ENCODE measurements around the gene PIGB.

DNA sequence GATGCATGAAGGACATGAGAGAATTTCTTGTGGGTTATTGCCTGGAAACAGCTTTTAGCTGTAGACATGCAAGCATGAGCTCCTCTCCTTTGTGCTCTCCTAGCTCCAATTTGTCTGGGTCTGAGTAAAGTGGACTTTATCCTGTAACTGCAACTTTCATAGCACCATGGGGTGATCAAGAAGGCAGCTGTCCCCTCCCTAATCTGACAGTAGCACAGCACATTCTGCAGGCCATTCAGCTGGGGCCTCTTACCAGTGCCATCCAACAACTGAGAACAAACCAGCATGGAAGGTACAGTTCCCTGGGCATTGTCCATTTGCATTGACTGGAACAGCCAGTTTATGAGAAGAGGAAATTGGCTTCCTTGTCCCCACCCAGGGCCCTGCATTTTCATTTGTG is 21.7 kb upstream of the PIGB start:
- TF ChIP-seq, protein P1, sequence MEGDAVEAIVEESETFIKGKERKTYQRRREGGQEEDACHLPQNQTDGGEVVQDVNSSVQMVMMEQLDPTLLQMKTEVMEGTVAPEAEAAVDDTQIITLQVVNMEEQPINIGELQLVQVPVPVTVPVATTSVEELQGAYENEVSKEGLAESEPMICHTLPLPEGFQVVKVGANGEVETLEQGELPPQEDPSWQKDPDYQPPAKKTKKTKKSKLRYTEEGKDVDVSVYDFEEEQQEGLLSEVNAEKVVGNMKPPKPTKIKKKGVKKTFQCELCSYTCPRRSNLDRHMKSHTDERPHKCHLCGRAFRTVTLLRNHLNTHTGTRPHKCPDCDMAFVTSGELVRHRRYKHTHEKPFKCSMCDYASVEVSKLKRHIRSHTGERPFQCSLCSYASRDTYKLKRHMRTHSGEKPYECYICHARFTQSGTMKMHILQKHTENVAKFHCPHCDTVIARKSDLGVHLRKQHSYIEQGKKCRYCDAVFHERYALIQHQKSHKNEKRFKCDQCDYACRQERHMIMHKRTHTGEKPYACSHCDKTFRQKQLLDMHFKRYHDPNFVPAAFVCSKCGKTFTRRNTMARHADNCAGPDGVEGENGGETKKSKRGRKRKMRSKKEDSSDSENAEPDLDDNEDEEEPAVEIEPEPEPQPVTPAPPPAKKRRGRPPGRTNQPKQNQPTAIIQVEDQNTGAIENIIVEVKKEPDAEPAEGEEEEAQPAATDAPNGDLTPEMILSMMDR (IDR thresholded peaks at IDR 0.05): no peak
- no peak for TF ChIP-seq POLR2A (IDR thresholded peaks at IDR 0.05)
